GM12864 (cell line): ENCODE data around the gene NR3C2.

ENCODE experiments used
- DNase-seq: peaks from one replicate; pipeline ENCODE4 v3.0.0-alpha.2; 2011; ENCODE audit warnings: low read depth
- H3K4me3 ChIP-seq: 2 replicates; pipeline ENCODE4 v1.5.1; 2011; ENCODE audit warnings: mild to moderate bottlenecking, low read depth, low read length, control low read depth
- CTCF ChIP-seq: IDR thresholded peaks from 2 replicates; pipeline ENCODE4 v1.5.1; 2011; ENCODE audit warnings: low read depth, mild to moderate bottlenecking, moderate library complexity, low read length, control low read depth, inconsistent platforms; ENCODE audit errors: missing control alignments

NR3C2 gene

GRCh38 chr4:148074462-148074861 lies 367.8 kb downstream of the NR3C2 start:
- no peak for TF ChIP-seq CTCF
- no peak overlapping the region for H3K4me3 ChIP-seq

GRCh38 chr4:148073349-148073748 lies 368.9 kb downstream of the NR3C2 start:
- DNase-seq: no peak
- no peak overlapping the region for H3K4me3 ChIP-seq
- TF ChIP-seq CTCF: no peak

More at GRCh38 chr4:148074462-148074861, 367.8 kb downstream of the NR3C2 start:
- DNase-seq: no peak

- no peak overlapping the region for H3K4me3 ChIP-seq
- no peak for DNase-seq
- TF ChIP-seq CTCF: no peak
Measured at GRCh38 chr4:148072789-148073188, 369.4 kb downstream of the NR3C2 start.

- TF ChIP-seq CTCF: no peak
Measured at GRCh38 chr4:148071009-148071408, 371.2 kb downstream of the NR3C2 start.

GRCh38 chr4:148069895-148070178 lies 372.4 kb downstream of the NR3C2 start:
- DNase-seq: no peak
- H3K4me3 ChIP-seq: no peak overlapping the region
- TF ChIP-seq CTCF: no peak

More at GRCh38 chr4:148071009-148071408, 371.2 kb downstream of the NR3C2 start:
- H3K4me3 ChIP-seq: no peak overlapping the region
- no peak for DNase-seq

GRCh38 chr4:148069086-148069894 lies 372.9 kb downstream of the NR3C2 start:
- H3K4me3 ChIP-seq: no peak overlapping the region
- no peak for TF ChIP-seq CTCF
- no peak for DNase-seq
